Epithelial cell of proximal tubule (primary cell): ENCODE data around the gene SORCS2. TPM values are rescaled to one million over a fixed set of nuclear protein-coding genes. Genes with fewer than 3 reads are reported as not detected.

Experiments used
- DNase-seq: peaks from one replicate; pipeline ENCODE4 v3.0.0-alpha.2; 2011; ENCODE audit warnings: low read depth
- H3K4me3 ChIP-seq: 2 replicates; pipeline ENCODE4 v1.5.1; 2011; ENCODE audit warnings: low read depth, mild to moderate bottlenecking, low read length
- CTCF ChIP-seq: conservative IDR thresholded peaks from 2 replicates; pipeline ENCODE4 v1.5.1; 2012; ENCODE audit warnings: low read depth, mild to moderate bottlenecking, low read length
- total RNA-seq: library from RNA; depleted of rRNA; stranded (reverse); fragments of >200 nt; gene quantifications from 2 replicates; pipeline ENCODE4 v1.2.3, GENCODE V29; 2015

Gene SORCS2
- total RNA-seq, 1 donor from 2014 or later, result 0.29 TPM

GRCh38 chr4:7485096-7485495, 292.8 kb downstream of the SORCS2 start:
- no peak for TF ChIP-seq CTCF

GRCh38 chr4:7486101-7486500, 293.8 kb downstream of the SORCS2 start:
- no peak for TF ChIP-seq CTCF
- no peak overlapping the region for H3K4me3 ChIP-seq
- no peak for DNase-seq

More at GRCh38 chr4:7485096-7485495, 292.8 kb downstream of the SORCS2 start:
- H3K4me3 ChIP-seq, result no peak overlapping the region
- DNase-seq, result no peak

GRCh38 chr4:7487502-7487901, 295.2 kb downstream of the SORCS2 start:
- DNase-seq, result no peak
- no peak overlapping the region for H3K4me3 ChIP-seq
- no peak for TF ChIP-seq CTCF

GRCh38 chr4:7487998-7488671, 295.8 kb downstream of the SORCS2 start:
- TF ChIP-seq CTCF, result no peak
- no peak overlapping the region for H3K4me3 ChIP-seq
- DNase-seq, result no peak

GRCh38 chr4:7491915-7492314, 299.6 kb downstream of the SORCS2 start:
- DNase-seq, result no peak
- no peak overlapping the region for H3K4me3 ChIP-seq
- no peak for TF ChIP-seq CTCF

GRCh38 chr4:7498446-7499200, 306.3 kb downstream of the SORCS2 start:
- no peak overlapping the region for H3K4me3 ChIP-seq
- no peak for DNase-seq
- no peak for TF ChIP-seq CTCF
